GM12865 (cell line): Measurements from ENCODE around the gene LHFPL3.
"Not testable (repeated sequence)": the region's sequence is repeated elsewhere in the genome, so short reads cannot be mapped to it uniquely, and the experiment has no call there.

ENCODE experiments used
- DNase-seq: peaks from one replicate; pipeline ENCODE4 v3.0.0; 2010; ENCODE audit warnings: low read depth
- H3K4me3 ChIP-seq: 2 replicates; pipeline ENCODE4 v1.5.1; 2011; ENCODE audit warnings: mild to moderate bottlenecking, low read depth, low read length, control low read depth
- TF ChIP-seq, protein P1 (sequence below): IDR thresholded peaks from 2 replicates; pipeline ENCODE4 v1.5.1; 2011; ENCODE audit warnings: low read length, control low read depth, low read depth, inconsistent platforms; ENCODE audit not compliant: insufficient read depth; ENCODE audit errors: missing control alignments

Gene LHFPL3

DNA sequence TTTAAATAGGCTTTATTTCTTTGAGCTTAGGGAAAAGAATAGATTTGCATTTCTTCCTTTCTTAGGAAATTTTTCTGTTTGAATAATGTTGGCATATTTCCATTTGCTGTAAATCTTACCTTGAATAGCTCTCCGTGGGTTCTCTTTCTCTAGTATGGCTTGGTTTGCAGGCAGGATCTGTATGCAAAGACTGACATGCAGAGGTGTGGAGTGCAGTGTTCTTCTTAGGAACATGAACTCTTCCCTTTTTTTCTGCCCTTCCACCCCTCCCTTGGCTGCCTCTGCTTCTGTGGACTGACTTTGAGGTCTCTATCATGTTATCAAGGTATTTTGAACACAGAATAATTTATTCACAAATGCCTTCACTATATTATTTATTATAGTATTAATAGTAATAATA is 222.8 kb downstream of the LHFPL3 start:
- DNase-seq: no peak
- TF ChIP-seq, protein P1, sequence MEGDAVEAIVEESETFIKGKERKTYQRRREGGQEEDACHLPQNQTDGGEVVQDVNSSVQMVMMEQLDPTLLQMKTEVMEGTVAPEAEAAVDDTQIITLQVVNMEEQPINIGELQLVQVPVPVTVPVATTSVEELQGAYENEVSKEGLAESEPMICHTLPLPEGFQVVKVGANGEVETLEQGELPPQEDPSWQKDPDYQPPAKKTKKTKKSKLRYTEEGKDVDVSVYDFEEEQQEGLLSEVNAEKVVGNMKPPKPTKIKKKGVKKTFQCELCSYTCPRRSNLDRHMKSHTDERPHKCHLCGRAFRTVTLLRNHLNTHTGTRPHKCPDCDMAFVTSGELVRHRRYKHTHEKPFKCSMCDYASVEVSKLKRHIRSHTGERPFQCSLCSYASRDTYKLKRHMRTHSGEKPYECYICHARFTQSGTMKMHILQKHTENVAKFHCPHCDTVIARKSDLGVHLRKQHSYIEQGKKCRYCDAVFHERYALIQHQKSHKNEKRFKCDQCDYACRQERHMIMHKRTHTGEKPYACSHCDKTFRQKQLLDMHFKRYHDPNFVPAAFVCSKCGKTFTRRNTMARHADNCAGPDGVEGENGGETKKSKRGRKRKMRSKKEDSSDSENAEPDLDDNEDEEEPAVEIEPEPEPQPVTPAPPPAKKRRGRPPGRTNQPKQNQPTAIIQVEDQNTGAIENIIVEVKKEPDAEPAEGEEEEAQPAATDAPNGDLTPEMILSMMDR: no peak
- no peak overlapping the region for H3K4me3 ChIP-seq

DNA sequence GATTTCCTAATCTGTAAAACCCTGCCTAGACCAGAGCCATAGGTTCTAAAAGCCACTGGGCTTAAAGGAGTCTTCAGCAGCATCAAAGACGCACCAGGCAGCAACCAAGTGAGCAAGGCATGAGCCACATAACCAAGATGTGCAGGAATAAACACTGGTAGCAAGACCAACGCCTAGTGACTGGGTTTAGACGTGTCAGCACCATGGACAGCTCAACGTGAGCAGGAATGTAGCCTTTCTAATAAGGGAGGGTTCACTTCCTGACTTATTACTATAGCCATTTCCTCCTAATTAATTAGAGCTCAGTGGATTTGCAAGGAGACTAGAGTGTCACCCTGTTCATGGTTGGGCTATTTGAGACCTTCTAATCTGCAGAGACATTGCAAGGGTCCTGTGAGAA is 223.7 kb downstream of the LHFPL3 start:
- no peak overlapping the region for H3K4me3 ChIP-seq
- TF ChIP-seq, protein P1: no peak
- DNase-seq: peak; percentile 55

DNA sequence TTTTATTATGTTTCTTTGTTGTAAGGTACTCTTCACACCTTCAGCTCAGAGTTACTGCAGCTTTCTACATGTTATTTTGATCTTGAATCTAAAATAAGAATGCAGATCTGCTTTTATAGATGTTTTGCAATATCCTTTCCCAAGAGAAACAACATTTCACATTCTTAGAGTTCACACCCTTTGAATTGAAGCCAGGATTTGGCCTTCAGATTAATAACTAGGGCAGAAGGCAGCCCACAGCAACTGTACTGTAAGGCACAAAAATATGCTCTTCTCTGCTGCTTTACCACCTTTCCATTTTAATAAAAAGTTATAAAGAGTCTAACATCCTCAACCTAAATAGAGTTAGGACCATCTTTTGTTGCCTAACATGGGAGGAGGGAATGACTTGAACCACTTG is 224.7 kb downstream of the LHFPL3 start:
- TF ChIP-seq, protein P1: no peak
- DNase-seq: no peak
- H3K4me3 ChIP-seq: no peak overlapping the region

DNA sequence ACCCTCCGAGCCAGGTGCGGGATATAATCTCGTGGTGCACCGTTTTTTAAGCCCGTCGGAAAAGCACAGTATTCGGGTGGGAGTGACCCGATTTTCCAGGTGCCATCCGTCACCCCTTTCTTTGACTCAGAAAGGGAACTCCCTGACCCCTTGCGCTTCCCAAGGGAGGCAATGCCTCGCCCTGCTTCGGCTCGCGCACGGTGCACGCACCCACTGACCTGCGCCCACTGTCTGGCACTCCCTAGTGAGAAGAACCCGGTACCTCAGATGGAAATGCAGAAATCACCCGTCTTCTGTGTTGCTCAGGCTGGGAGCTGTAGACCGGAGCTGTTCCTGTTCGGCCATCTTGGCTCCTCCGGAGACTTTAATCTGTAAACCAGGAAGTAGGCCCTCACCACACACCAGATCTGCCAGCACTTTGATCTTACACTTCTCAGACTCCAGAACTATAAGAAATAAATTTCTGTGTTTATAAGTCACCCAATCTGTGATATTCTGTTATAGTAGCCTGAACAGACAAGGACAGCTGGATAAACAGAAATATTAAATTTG is 235.0 kb downstream of the LHFPL3 start:
- not testable (repeated sequence) for DNase-seq

DNA sequence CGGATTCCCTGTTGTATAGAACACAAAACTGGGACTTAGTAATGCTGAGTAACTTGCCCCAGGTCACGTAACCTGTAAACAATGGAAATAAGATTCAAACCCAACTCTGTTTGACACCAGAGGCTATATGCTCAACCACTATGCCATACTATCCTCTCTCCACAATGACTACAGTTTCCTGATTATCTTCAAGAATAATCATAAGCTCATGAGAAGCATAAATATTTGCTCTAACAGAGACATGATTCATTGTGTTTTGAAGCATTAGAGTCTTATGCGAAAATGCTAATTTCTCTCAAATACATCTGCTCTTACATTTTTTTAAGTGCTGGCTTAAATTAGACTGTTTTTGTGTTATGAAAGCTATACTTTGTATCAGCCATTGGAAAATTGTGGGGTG is 241.3 kb downstream of the LHFPL3 start:
- H3K4me3 ChIP-seq: no peak overlapping the region
- TF ChIP-seq, protein P1: no peak
- DNase-seq: no peak

More for the DNA sequence above, 235.0 kb downstream of the LHFPL3 start:
- H3K4me3 ChIP-seq: not testable (repeated sequence)

DNA sequence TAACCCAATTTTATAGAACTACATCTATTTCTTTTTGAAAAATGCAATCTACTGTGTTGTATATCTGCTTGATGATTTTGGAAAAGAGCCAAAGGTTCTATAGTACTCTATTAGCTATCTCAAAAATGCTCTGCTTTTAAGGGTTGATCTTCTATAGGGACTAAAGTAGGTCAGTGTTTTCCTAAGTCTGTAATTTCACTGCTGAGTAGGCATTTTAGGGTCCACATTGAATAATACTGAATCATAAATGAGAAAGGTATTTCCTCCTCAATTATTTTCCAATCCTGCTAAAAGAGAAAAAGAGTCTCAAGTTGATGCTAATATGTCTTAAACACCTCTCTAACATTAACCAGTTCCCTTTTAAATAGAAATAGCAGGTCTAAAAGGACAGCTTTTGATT is 244.2 kb downstream of the LHFPL3 start:
- H3K4me3 ChIP-seq: no peak overlapping the region
- TF ChIP-seq, protein P1: no peak
- DNase-seq: no peak

DNA sequence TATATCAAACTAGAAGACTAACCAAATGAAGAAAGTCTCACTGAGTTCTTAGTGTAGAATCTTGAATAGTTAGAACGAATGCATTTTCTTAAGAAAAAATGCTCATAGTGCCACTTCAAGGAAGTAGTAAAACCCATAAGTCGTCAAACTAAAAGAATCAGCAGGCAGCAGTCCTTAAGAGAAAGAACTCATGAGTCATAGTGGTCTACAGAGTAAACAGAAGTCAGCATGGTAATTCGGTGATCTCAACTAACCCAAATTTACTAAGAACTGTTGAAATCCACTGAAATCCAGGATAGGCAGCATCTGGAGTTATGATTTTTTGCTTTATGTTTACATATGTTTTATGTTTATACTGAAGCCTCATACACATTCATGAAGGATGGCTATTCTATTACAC is 256.2 kb downstream of the LHFPL3 start:
- TF ChIP-seq, protein P1: no peak
- no peak overlapping the region for H3K4me3 ChIP-seq
- no peak for DNase-seq

DNA sequence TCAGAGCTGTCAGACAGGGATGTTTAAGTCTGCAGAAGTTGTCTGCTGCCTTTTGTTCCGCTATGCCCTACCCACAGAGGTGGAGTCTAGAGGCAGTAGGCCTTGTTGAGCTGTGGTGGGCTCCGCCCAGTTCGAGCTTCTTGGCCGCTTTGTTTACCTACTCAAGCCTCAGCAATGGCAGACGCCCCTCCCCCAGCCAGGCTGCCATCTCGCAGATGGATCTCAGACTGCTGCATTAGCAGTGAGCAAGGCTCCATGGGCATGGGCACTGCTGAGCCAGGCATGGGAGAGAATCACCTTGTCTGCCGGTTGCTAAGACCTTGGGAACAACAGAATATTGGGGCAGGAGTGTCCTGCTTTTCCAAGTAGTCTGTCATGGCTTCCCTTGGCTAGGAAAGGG is 267.2 kb downstream of the LHFPL3 start:
- DNase-seq, H3K4me3 ChIP-seq: not testable (repeated sequence)
